NCI-H146 treated with DMSO at 0.1 percent for 48 hours (cell line): Measurements from ENCODE around the gene STAG1.
"Not testable (repeated sequence)": the region's sequence is repeated elsewhere in the genome, so short reads cannot be mapped to it uniquely, and the experiment has no call there.

ENCODE experiments used
- DNase-seq: peaks from one replicate; lab custom pipeline; 2025; ENCODE audit not compliant: unreplicated experiment; lab: John Stamatoyannopoulos, UW

Gene STAG1

GRCh38 chr3:136708333-136708985 lies 43.7 kb downstream of the STAG1 start:
- no peak for DNase-seq

GRCh38 chr3:136703429-136703828 lies 48.7 kb downstream of the STAG1 start:
- no peak for DNase-seq

GRCh38 chr3:136699271-136699828 lies 52.8 kb downstream of the STAG1 start:
- DNase-seq: no peak

GRCh38 chr3:136698361-136698760 lies 53.8 kb downstream of the STAG1 start:
- DNase-seq: no peak

GRCh38 chr3:136696797-136697196 lies 55.4 kb downstream of the STAG1 start:
- DNase-seq: no peak

GRCh38 chr3:136694321-136694720 lies 57.9 kb downstream of the STAG1 start:
- no peak for DNase-seq

GRCh38 chr3:136690599-136690998 lies 61.6 kb downstream of the STAG1 start:
- DNase-seq: no peak

GRCh38 chr3:136685882-136686281 lies 66.3 kb downstream of the STAG1 start:
- DNase-seq: no peak

GRCh38 chr3:136682740-136683312 lies 69.4 kb downstream of the STAG1 start:
- no peak for DNase-seq

- DNase-seq: no peak
Observed at GRCh38 chr3:136678981-136679380, 73.2 kb downstream of the STAG1 start.

GRCh38 chr3:136676009-136676408 lies 76.2 kb downstream of the STAG1 start:
- no peak for DNase-seq

GRCh38 chr3:136675150-136675858 lies 76.9 kb downstream of the STAG1 start:
- DNase-seq: no peak

GRCh38 chr3:136672457-136672856 lies 79.7 kb downstream of the STAG1 start:
- no peak for DNase-seq

GRCh38 chr3:136671921-136672320 lies 80.3 kb downstream of the STAG1 start:
- no peak for DNase-seq

GRCh38 chr3:136670166-136670565 lies 82.0 kb downstream of the STAG1 start:
- no peak for DNase-seq

- DNase-seq: no peak
Observed at GRCh38 chr3:136667081-136667480, 85.1 kb downstream of the STAG1 start.

- not testable (repeated sequence) for DNase-seq
Observed at GRCh38 chr3:136666301-136666700, 85.9 kb downstream of the STAG1 start.

- DNase-seq: no peak
Observed at GRCh38 chr3:136664771-136665170, 87.4 kb downstream of the STAG1 start.

GRCh38 chr3:136661282-136661681 lies 90.9 kb downstream of the STAG1 start:
- DNase-seq: no peak

- peak; percentile 54 for DNase-seq
Observed at GRCh38 chr3:136658946-136659682, 93.1 kb downstream of the STAG1 start.

GRCh38 chr3:136657526-136657925 lies 94.7 kb downstream of the STAG1 start:
- DNase-seq: no peak
